Prostate gland (tissue), 2 donors: Measurements from ENCODE around the gene FBRSL1.

ENCODE experiments used
- POLR2A ChIP-seq: fragments of 450-650 bp; IDR thresholded peaks from one replicate; pipeline ENCODE4 v1.6.1; 2016; ENCODE audit warnings: antibody characterized with exemption, mild to moderate bottlenecking
- TF ChIP-seq, protein P1 (sequence below), 4 experiments: fragments of 200-600 bp in 2 of 4; fragments of 450-650 bp in 2 of 4; sonication (generic) in 2 of 4; IDR thresholded peaks; 1 replicate in 3 of 4; 2 replicates in 1 of 4; pipeline ENCODE4 v1.5.1; 2016 to 2019; ENCODE audit warnings: antibody characterized with exemption in 4 of 4, mild to moderate bottlenecking in 2 of 4, moderate library complexity in 2 of 4

DNA sequence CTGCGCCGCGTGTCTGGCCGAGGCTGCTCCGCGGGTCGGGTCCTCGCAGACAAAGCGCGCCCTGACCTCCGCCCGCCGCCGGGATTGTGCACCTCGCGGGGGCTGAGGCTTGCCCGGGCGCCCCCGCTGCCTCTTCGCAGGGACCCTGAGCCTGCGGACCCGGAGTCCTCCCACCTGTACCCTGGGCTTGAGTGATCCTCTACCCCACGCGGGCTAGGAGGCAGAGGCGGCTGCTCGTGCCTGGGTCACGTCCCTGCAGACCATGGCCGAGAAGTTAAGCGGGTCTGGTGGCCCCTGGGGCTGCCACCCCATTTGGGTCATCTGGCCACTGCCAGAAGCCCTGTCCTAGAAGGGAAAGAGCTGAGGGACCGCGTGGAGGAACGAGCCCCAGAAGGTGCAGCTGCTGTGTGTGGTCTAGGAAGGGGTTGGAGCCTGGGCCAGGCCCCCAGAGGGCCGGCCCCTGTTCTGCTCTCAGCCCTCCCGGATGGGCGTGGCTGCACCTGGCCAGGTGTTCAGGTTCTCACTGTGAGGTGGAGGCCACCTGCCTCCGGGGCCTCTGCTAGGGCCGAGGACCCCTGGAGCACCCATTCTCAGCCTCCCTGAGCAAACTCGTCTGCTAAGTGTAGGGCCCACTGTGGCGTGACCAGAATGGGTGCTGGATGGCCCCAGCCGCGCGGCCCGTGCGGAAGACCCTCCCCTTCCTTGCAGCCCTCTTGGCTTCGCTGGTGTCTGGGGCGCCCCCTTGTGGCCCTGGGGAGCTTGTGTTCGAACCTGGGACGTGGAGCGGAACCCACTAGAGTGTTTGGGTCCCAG, 70.9 kb downstream of the FBRSL1 start:
- no peak for TF ChIP-seq POLR2A
- TF ChIP-seq, protein P1, sequence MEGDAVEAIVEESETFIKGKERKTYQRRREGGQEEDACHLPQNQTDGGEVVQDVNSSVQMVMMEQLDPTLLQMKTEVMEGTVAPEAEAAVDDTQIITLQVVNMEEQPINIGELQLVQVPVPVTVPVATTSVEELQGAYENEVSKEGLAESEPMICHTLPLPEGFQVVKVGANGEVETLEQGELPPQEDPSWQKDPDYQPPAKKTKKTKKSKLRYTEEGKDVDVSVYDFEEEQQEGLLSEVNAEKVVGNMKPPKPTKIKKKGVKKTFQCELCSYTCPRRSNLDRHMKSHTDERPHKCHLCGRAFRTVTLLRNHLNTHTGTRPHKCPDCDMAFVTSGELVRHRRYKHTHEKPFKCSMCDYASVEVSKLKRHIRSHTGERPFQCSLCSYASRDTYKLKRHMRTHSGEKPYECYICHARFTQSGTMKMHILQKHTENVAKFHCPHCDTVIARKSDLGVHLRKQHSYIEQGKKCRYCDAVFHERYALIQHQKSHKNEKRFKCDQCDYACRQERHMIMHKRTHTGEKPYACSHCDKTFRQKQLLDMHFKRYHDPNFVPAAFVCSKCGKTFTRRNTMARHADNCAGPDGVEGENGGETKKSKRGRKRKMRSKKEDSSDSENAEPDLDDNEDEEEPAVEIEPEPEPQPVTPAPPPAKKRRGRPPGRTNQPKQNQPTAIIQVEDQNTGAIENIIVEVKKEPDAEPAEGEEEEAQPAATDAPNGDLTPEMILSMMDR (IDR thresholded peaks at IDR 0.05) = peak in 2 of 4 experiments; percentile 19 to 61
